Coronary artery (tissue), 2 donors: Measurements from ENCODE around the gene CAMKK1.

Source experiments
- DNase-seq: peaks from one replicate; pipeline ENCODE4 v3.0.0-alpha.2; 2017; ENCODE audit warnings: low spot score
- H3K27ac ChIP-seq, 2 donors: fragments of 200-600 bp; sonication (generic); one replicate each; pipeline ENCODE4 v1.5.1; 2016 to 2019
- H3K4me3 ChIP-seq: fragments of 200-600 bp; sonication (generic); 2 replicates; pipeline ENCODE4 v1.5.1; 2016; ENCODE audit warnings: mild to moderate bottlenecking, moderate library complexity
- TF ChIP-seq, protein P1 (sequence below): fragments of 200-600 bp; sonication (generic); IDR thresholded peaks from one replicate; pipeline ENCODE4 v1.5.1; 2019; ENCODE audit warnings: antibody characterized with exemption

CAMKK1 gene

GRCh38 chr17:3885970-3886369 lies 6.9 kb downstream of the CAMKK1 start:
- DNase-seq: no peak
- peak overlapping the region in 1 of 2 donors; percentile 28 for H3K27ac ChIP-seq
- no peak overlapping the region for H3K4me3 ChIP-seq
- TF ChIP-seq, protein P1, sequence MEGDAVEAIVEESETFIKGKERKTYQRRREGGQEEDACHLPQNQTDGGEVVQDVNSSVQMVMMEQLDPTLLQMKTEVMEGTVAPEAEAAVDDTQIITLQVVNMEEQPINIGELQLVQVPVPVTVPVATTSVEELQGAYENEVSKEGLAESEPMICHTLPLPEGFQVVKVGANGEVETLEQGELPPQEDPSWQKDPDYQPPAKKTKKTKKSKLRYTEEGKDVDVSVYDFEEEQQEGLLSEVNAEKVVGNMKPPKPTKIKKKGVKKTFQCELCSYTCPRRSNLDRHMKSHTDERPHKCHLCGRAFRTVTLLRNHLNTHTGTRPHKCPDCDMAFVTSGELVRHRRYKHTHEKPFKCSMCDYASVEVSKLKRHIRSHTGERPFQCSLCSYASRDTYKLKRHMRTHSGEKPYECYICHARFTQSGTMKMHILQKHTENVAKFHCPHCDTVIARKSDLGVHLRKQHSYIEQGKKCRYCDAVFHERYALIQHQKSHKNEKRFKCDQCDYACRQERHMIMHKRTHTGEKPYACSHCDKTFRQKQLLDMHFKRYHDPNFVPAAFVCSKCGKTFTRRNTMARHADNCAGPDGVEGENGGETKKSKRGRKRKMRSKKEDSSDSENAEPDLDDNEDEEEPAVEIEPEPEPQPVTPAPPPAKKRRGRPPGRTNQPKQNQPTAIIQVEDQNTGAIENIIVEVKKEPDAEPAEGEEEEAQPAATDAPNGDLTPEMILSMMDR: no peak

- Histone ChIP-seq H3K4me3 (no peak overlapping the region), H3K27ac (peak overlapping the region in 1 of 2 donors; percentile 28)
- TF ChIP-seq, protein P1: no peak
- no peak for DNase-seq
Observed at GRCh38 chr17:3885271-3885670, 7.6 kb downstream of the CAMKK1 start.

- H3K27ac ChIP-seq: no peak overlapping the region
- TF ChIP-seq, protein P1: no peak
- H3K4me3 ChIP-seq: no peak overlapping the region
- no peak for DNase-seq
Observed at GRCh38 chr17:3884188-3884587, 8.7 kb downstream of the CAMKK1 start.

- no peak overlapping the region for H3K27ac ChIP-seq
- TF ChIP-seq, protein P1: no peak
- no peak for DNase-seq
- no peak overlapping the region for H3K4me3 ChIP-seq
Observed at GRCh38 chr17:3882276-3882675, 10.6 kb downstream of the CAMKK1 start.

DNA sequence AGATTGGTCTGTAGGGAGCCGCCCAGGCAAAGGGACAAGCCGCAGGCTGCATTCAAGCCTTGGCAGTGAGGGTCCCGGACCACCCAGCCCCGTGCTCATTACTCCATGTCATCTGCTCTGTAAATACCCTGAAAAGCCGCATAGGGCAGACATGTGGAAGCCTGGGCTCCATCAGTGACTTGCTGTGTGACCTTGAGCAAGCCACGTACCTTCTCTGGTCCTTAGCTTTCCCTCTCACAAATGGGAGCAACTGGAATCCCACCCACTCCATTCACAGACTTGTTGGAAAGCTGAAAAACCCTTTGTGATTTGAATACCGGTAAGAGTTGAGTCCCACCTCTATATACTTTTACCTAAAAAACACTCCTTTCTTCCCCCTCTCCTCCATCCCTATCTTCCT lies 11.9 kb downstream of the CAMKK1 start:
- H3K4me3 ChIP-seq: no peak overlapping the region

GRCh38 chr17:3879591-3880417 lies 13.0 kb downstream of the CAMKK1 start:
- no peak overlapping the region for H3K4me3 ChIP-seq
- TF ChIP-seq, protein P1: no peak
- no peak for DNase-seq
- peak overlapping the region in 1 of 2 donors; percentile 17 for H3K27ac ChIP-seq

More for the DNA sequence above, 11.9 kb downstream of the CAMKK1 start:
- DNase-seq: no peak
- H3K27ac ChIP-seq: no peak overlapping the region
- TF ChIP-seq, protein P1: no peak

DNA sequence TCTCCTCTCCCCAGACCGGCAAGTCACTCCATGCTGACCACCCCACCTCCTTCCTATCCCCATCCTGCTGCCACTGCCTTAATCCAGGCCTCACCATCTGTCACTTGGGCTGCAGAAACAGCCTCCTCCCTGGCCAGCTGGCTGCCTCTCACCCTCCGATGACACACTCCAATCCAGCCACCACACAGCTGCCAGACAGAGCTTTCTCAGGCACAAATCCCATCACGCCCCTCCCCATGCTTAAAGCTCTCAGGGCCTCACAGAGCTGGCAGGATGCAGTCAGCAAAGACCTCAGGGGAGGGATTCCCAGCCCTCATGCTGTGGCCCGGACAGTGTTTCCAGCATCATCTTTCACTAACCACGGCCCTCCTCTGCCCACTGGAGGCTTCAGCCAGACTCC lies 13.7 kb downstream of the CAMKK1 start:
- no peak overlapping the region for H3K4me3 ChIP-seq
- peak overlapping the region in 1 of 2 donors; percentile 17 for H3K27ac ChIP-seq
- TF ChIP-seq, protein P1: no peak
- DNase-seq: no peak
